Gastrocnemius medialis (tissue), 4 donors: ENCODE results near the gene GDI1.
"Not testable (repeated sequence)": the region's sequence is repeated elsewhere in the genome, so short reads cannot be mapped to it uniquely, and the experiment has no call there.

ENCODE experiments used
- POLR2A ChIP-seq, 2 donors: fragments of 450-650 bp; IDR thresholded peaks; one replicate each; pipeline ENCODE4 v1.6.1; 2017; ENCODE audit warnings: antibody characterized with exemption in 2 of 2, mild to moderate bottlenecking in 2 of 2, moderate library complexity in 2 of 2
- TF ChIP-seq, protein P1 (sequence below), 5 experiments: fragments of 450-650 bp in 3 of 5; fragments of 200-600 bp in 2 of 5; sonication (generic) in 2 of 5; IDR thresholded peaks in 4 of 5; conservative IDR thresholded peaks in 1 of 5; 1 replicate in 4 of 5; 2 replicates in 1 of 5; pipeline ENCODE4 v1.5.1; 2016 to 2019; ENCODE audit warnings: antibody characterized with exemption in 5 of 5, mild to moderate bottlenecking in 3 of 5, moderate library complexity in 3 of 5

DNA sequence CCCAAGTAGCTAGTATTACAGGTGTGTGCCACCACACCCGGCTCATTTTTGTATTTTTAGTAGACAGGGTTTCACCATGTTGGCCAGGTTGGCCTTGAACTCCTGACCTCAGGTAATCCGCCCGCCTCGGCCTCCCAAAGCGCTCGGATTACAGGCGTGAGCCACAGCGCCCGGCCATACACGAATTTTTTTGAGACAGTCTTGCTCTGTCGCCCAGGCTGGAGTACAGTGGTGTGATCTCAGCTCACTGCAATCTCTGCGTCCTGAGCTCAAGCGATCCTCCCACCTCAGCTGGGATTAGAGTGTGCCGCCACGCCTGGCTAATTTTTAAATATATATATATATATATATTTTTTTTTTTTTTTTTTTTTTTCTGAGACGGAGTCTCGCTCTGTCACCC is 40.6 kb upstream of the GDI1 start:
- TF ChIP-seq, protein P1, sequence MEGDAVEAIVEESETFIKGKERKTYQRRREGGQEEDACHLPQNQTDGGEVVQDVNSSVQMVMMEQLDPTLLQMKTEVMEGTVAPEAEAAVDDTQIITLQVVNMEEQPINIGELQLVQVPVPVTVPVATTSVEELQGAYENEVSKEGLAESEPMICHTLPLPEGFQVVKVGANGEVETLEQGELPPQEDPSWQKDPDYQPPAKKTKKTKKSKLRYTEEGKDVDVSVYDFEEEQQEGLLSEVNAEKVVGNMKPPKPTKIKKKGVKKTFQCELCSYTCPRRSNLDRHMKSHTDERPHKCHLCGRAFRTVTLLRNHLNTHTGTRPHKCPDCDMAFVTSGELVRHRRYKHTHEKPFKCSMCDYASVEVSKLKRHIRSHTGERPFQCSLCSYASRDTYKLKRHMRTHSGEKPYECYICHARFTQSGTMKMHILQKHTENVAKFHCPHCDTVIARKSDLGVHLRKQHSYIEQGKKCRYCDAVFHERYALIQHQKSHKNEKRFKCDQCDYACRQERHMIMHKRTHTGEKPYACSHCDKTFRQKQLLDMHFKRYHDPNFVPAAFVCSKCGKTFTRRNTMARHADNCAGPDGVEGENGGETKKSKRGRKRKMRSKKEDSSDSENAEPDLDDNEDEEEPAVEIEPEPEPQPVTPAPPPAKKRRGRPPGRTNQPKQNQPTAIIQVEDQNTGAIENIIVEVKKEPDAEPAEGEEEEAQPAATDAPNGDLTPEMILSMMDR (IDR thresholded peaks at IDR 0.05 in 4 of 5, conservative IDR thresholded peaks at IDR 0.05 in 1 of 5), result not testable (repeated sequence)
- not testable (repeated sequence) for TF ChIP-seq POLR2A (IDR thresholded peaks at IDR 0.05)
